C4-2B (cell line): ENCODE data around the gene MORF4L2.

Source experiments
- ZFX ChIP-seq: fragments of 450-650 bp; IDR thresholded peaks from 2 replicates; pipeline ENCODE4 v1.6.1; 2017
- TF ChIP-seq, protein P1 (sequence below): fragments of 450-650 bp; conservative IDR thresholded peaks from 2 replicates; pipeline ENCODE4 v1.5.1; 2017; ENCODE audit warnings: mild to moderate bottlenecking

DNA sequence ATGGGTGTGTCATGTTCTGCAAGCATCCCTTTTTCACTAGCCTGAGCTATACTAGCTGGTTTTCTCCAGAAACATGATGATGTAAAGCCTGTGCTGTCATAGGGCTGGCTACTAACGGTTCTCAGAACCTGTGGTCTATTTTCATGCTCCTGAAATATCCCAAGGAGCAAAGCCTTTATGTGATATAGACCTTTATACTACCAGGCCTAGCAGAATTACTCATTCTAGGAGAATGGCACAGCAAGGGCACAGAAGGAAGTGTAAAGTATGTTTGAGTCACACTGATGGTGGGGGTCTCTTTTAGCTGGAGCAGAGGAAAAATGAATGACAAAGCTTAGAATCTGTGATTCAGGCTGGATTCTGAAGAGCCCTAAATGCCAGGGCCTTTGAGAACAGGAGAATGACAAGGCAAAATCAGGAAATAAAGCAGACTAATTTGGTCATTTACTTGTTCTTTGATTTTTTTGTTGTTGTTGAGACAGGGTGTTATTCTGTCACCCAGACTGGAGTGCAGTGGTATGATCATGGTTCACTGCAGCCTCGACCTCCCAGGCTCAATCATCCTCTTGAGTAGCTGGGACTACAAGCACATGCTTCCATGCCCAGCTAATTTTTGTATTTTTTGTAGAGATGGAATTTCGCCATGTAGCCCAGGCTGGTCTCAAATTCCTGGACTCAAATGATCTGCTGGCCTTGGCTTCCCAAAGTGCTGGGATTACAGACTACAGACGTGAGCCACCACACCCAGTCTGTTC is 45.9 kb downstream of the MORF4L2 start:
- no peak for TF ChIP-seq ZFX
- TF ChIP-seq, protein P1, sequence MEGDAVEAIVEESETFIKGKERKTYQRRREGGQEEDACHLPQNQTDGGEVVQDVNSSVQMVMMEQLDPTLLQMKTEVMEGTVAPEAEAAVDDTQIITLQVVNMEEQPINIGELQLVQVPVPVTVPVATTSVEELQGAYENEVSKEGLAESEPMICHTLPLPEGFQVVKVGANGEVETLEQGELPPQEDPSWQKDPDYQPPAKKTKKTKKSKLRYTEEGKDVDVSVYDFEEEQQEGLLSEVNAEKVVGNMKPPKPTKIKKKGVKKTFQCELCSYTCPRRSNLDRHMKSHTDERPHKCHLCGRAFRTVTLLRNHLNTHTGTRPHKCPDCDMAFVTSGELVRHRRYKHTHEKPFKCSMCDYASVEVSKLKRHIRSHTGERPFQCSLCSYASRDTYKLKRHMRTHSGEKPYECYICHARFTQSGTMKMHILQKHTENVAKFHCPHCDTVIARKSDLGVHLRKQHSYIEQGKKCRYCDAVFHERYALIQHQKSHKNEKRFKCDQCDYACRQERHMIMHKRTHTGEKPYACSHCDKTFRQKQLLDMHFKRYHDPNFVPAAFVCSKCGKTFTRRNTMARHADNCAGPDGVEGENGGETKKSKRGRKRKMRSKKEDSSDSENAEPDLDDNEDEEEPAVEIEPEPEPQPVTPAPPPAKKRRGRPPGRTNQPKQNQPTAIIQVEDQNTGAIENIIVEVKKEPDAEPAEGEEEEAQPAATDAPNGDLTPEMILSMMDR: no peak
